Measurements from ENCODE around the gene SLC39A3.

GRCh38 chr19:2761876-2762782, 22.3 kb upstream of the SLC39A3 start:
- no peak for TF ChIP-seq CTCF (IDR thresholded peaks at IDR 0.05; ENCODE audit: low read depth, low read length, poor library complexity, severe bottlenecking)
- TF ChIP-seq EZH2phosphoT487 (IDR thresholded peaks at IDR 0.05; ENCODE audit: borderline replicate concordance, low read length) = no peak

All from DOHH2 (cell line).